ENCODE data around the gene CES4A. TPM values are rescaled to one million over a fixed set of nuclear protein-coding genes. Genes with fewer than 3 reads are reported as not detected.
A peak's percentile ranks its signal among the peaks of the same experiment; 100 is the strongest.

Gene CES4A
- total and polyA plus RNA-seq, 9 of the 15 experiments (the other 6 are each of a cell fraction or from before 2014, with no cell fraction given): 0.09 to 0.13 (median 0.11) TPM; not detected in 6

DNA sequence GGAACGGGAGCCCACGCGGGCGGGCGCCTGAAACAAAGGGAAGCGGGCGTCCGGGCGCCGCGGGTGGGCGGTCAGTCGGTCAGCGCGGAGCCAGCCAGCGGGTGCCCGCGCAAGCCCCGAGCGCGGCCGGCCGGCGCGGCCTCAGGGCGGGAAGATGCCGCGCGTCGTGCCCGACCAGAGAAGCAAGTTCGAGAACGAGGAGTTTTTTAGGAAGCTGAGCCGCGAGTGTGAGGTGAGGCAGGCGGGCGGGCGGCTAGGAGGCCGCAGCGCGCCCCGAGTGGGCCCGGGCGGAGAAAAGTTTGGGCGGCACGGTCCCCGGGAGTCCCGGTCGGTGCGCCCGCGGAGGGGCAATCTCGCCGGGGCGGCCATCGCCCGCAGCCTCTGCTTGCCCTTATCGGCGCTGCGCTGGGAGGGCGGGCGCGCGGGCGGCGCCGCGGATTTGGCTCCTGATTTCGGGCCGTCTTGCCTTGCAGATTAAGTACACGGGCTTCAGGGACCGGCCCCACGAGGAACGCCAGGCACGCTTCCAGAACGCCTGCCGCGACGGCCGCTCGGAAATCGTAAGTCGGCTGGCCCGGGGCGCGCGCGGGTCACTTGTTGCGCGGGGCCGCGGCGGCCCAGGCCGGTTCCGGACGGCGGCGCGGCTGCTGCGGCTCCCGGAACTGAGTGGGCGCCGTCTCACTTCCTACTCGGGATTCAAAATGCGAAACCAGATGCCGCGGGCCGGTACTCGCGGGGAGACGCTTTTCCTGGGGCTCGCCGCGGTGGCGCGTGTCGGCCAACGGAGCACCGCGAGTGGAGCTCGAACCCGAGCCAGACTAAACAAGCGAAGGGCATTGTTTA, 41.1 kb downstream of the CES4A start (continued):
- TF ChIP-seq ZBTB7A (IDR thresholded peaks at IDR 0.05; ENCODE audit: borderline replicate concordance, control insufficient read depth, low read depth, low read length): peak; percentile 46; the same call in 1 of the 2 replicates
- no peak; a peak in 2 of 4 replicates for TF ChIP-seq TBL1XR1 (IDR thresholded peaks at IDR 0.05; ENCODE audit: low read length in 2 of 2)
- TF ChIP-seq ELF4 (CRISPR knock-in tag; IDR thresholded peaks at IDR 0.05): no peak
- TF ChIP-seq TBP (optimal IDR thresholded peaks at IDR 0.05; ENCODE audit: low read depth, low read length): peak; percentile 18
- peak; percentile 22 for TF ChIP-seq CHD1 (IDR thresholded peaks at IDR 0.05; ENCODE audit: low read length)
- TF ChIP-seq ZNF830 (CRISPR knock-in tag; IDR thresholded peaks at IDR 0.05): peak; percentile 21; the same call in 1 of the 2 replicates
- no peak for TF ChIP-seq MAFF (IDR thresholded peaks at IDR 0.05; ENCODE audit: low read length)
- TF ChIP-seq ETV6 (IDR thresholded peaks at IDR 0.05; ENCODE audit: borderline replicate concordance in 1 of 2, low read depth in 2 of 2, low read length in 1 of 2): peak in 1 of 2 experiments; percentile 36; a peak in 1 of 4 replicates
- no peak for TF ChIP-seq ETV6 (CRISPR knock-in tag; IDR thresholded peaks at IDR 0.05; ENCODE audit: borderline replicate concordance)
- no peak for TF ChIP-seq RFX5 (IDR thresholded peaks at IDR 0.05; ENCODE audit: low read depth, low read length)
- no peak for TF ChIP-seq POU5F1 (IDR thresholded peaks at IDR 0.05; ENCODE audit: borderline replicate concordance, low read depth, low read length, partially characterized antibody)
- TF ChIP-seq, protein P1, sequence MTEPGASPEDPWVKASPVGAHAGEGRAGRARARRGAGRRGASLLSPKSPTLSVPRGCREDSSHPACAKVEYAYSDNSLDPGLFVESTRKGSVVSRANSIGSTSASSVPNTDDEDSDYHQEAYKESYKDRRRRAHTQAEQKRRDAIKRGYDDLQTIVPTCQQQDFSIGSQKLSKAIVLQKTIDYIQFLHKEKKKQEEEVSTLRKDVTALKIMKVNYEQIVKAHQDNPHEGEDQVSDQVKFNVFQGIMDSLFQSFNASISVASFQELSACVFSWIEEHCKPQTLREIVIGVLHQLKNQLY (CRISPR knock-in tag; conservative IDR thresholded peaks at IDR 0.05): 0 out of 4 replicates have a peak, but pooled peaks of 1 of the 2 experiments have one; percentile 38
- TF ChIP-seq SUPT5H (IDR thresholded peaks at IDR 0.05): no peak
- TF ChIP-seq BHLHE40 (IDR thresholded peaks at IDR 0.05; ENCODE audit: low read length): no peak
- TF ChIP-seq ZNF23 (CRISPR knock-in tag; IDR thresholded peaks at IDR 0.05): no peak
- TF ChIP-seq HDGF (IDR thresholded peaks at IDR 0.05): no peak
- TF ChIP-seq CSDE1 (IDR thresholded peaks at IDR 0.05): no peak
- TF ChIP-seq, protein P2, sequence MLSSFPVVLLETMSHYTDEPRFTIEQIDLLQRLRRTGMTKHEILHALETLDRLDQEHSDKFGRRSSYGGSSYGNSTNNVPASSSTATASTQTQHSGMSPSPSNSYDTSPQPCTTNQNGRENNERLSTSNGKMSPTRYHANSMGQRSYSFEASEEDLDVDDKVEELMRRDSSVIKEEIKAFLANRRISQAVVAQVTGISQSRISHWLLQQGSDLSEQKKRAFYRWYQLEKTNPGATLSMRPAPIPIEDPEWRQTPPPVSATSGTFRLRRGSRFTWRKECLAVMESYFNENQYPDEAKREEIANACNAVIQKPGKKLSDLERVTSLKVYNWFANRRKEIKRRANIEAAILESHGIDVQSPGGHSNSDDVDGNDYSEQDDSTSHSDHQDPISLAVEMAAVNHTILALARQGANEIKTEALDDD (IDR thresholded peaks at IDR 0.05): no peak
- no peak for TF ChIP-seq LEF1 (IDR thresholded peaks at IDR 0.05)
- TF ChIP-seq MEF2A (IDR thresholded peaks at IDR 0.05; ENCODE audit: control insufficient read depth, low read depth, low read length): no peak
- peak; percentile 75 for TF ChIP-seq E2F1 (CRISPR knock-in tag; IDR thresholded peaks at IDR 0.05)
- TF ChIP-seq ZFPM2 (CRISPR knock-in tag; IDR thresholded peaks at IDR 0.05): no peak
- 0 out of 2 replicates have a peak, but pooled peaks have one; percentile 29 for TF ChIP-seq EP400 (IDR thresholded peaks at IDR 0.05)
- no peak for TF ChIP-seq BRF2 (IDR thresholded peaks at IDR 0.05; ENCODE audit: borderline replicate concordance, insufficient read depth, insufficient read length)
- no peak for TF ChIP-seq ILF3 (IDR thresholded peaks at IDR 0.05; ENCODE audit: borderline replicate concordance)

Data from K562 (cell line).